ENCODE measurements around the gene OR10S1. TPM values are rescaled to one million over a fixed set of nuclear protein-coding genes. Genes with fewer than 3 reads are reported as not detected.
"Not testable (repeated sequence)": the region's sequence is repeated elsewhere in the genome, so short reads cannot be mapped to it uniquely, and the experiment has no call there.

OR10S1 gene
- total RNA-seq: not detected

GRCh38 chr11:123977731-123978347 is at the start of gene OR10S1:
Gene OR10S1, minus strand, starts transcription at chr11:123977781. Its CDS starts 117 bp downstream, at chr11:123977664.
- no peaks in the 10 kb centered on the region for H3K4me1 ChIP-seq
- H3K27ac ChIP-seq: no peak within 1 kb of the TSS
- no peak for DNase-seq (ENCODE audit: low spot score in 2 of 2)
- TF ChIP-seq CTCF (IDR thresholded peaks at IDR 0.05): no peak
- TF ChIP-seq EP300 (IDR thresholded peaks at IDR 0.05): no peak
- TF ChIP-seq POLR2AphosphoS5 (IDR thresholded peaks at IDR 0.05): no peak
- TF ChIP-seq POLR2A (IDR thresholded peaks at IDR 0.05): no peak
- H3K36me3 ChIP-seq: no peaks in the 10 kb centered on the region
- no peak within 1 kb of the TSS for H3K4me3 ChIP-seq
- no peaks in the 10 kb centered on the region for H3K27me3 ChIP-seq
- H3K9me3 ChIP-seq: no peaks in the 10 kb centered on the region

GRCh38 chr11:124026498-124026897 is 48.9 kb upstream of the OR10S1 start, which contains the start of gene OR10G8:
Gene OR10G8, plus strand, starts transcription at chr11:124026798. Its CDS starts 2,825 bp downstream, at chr11:124029623.
- DNase-seq (ENCODE audit: low spot score in 2 of 2): no peak
- no peak within 1 kb of the TSS for H3K27ac ChIP-seq
- no peak within 1 kb of the TSS for H3K4me3 ChIP-seq
- 80% methylated on average over 2 of the region's 2 CpGs for WGBS
- H3K4me1 ChIP-seq: no peaks in the 10 kb centered on the region
- no peaks in the 10 kb centered on the region for H3K36me3 ChIP-seq
- no peak for TF ChIP-seq POLR2AphosphoS5 (IDR thresholded peaks at IDR 0.05)
- no peak for TF ChIP-seq CTCF (IDR thresholded peaks at IDR 0.05)
- no peak for TF ChIP-seq POLR2A (IDR thresholded peaks at IDR 0.05)
- no peak for TF ChIP-seq EP300 (IDR thresholded peaks at IDR 0.05)
- no peaks in the 10 kb centered on the region for H3K9me3 ChIP-seq
- no peaks in the 10 kb centered on the region for H3K27me3 ChIP-seq

- 89% methylated on average over 4 of the region's 9 CpGs for WGBS
- H3K36me3 ChIP-seq; H3K4me1 ChIP-seq; H3K27ac ChIP-seq; DNase-seq (ENCODE audit: low spot score in 2 of 2); H3K4me3 ChIP-seq; H3K9me3 ChIP-seq; H3K27me3 ChIP-seq: not testable (repeated sequence)
These were observed 38.3 kb upstream of the OR10S1 start for GRCh38 chr11:124015837-124016236.

GRCh38 chr11:124012697-124013096 is 35.1 kb upstream of the OR10S1 start, which contains the start of gene OR10G4:
Gene OR10G4, plus strand, starts transcription at chr11:124012997. Its CDS starts 2,578 bp downstream, at chr11:124015575.
- WGBS: 88% methylated on average over 2 of the region's 2 CpGs
- Histone ChIP-seq H3K4me1 (no peaks in the 10 kb centered on the region), H3K27ac (no peak within 1 kb of the TSS), H3K9me3 (no peaks in the 10 kb centered on the region), H3K4me3 (no peak within 1 kb of the TSS), H3K27me3 (no peaks in the 10 kb centered on the region), H3K36me3 (no peaks in the 10 kb centered on the region)
- DNase-seq (ENCODE audit: low spot score in 2 of 2): no peak
- no peak for TF ChIP-seq CTCF (IDR thresholded peaks at IDR 0.05)
- TF ChIP-seq POLR2A (IDR thresholded peaks at IDR 0.05): no peak

- H3K27ac ChIP-seq: no peak within 1 kb of the TSS
- no peak for DNase-seq (ENCODE audit: low spot score in 2 of 2)
- 84% methylated on average over 1 of the region's 1 CpG for WGBS
- H3K4me1 ChIP-seq: no peaks in the 10 kb centered on the region
- H3K27me3 ChIP-seq: no peaks in the 10 kb centered on the region
- TF ChIP-seq POLR2AphosphoS5 (IDR thresholded peaks at IDR 0.05) (no peak), CTCF (IDR thresholded peaks at IDR 0.05) (no peak), POLR2A (IDR thresholded peaks at IDR 0.05) (no peak)
- H3K36me3 ChIP-seq: no peaks in the 10 kb centered on the region
- no peaks in the 10 kb centered on the region for H3K9me3 ChIP-seq
- H3K4me3 ChIP-seq: no peak within 1 kb of the TSS
These were observed 17.5 kb upstream of the OR10S1 start, which contains the start of gene OR10G6 for GRCh38 chr11:123995119-123995518. Gene OR10G6, minus strand, starts transcription at chr11:123995161. Its CDS starts 0 bp downstream, at chr11:123995161.

- no peaks in the 10 kb centered on the region for H3K36me3 ChIP-seq
- no peaks in the 10 kb centered on the region for H3K4me1 ChIP-seq
- no peak for DNase-seq (ENCODE audit: low spot score in 2 of 2)
- 87% methylated on average over 5 of the region's 5 CpGs for WGBS
- no peak overlapping the region for H3K27ac ChIP-seq
- no peak for TF ChIP-seq POLR2A (IDR thresholded peaks at IDR 0.05)
- no peak for TF ChIP-seq CTCF (IDR thresholded peaks at IDR 0.05)
- no peak for TF ChIP-seq POLR2AphosphoS5 (IDR thresholded peaks at IDR 0.05)
- TF ChIP-seq EP300 (IDR thresholded peaks at IDR 0.05): no peak
- no peak overlapping the region for H3K4me3 ChIP-seq
- no peaks in the 10 kb centered on the region for H3K9me3 ChIP-seq
- H3K27me3 ChIP-seq: no peaks in the 10 kb centered on the region
These were observed 1.7 kb upstream of the OR10S1 start for GRCh38 chr11:123979311-123979710.
